ENCODE data around the gene ZNF862. TPM values are rescaled to one million over a fixed set of nuclear protein-coding genes. Genes with fewer than 3 reads are reported as not detected.
"Not testable (repeated sequence)": the region's sequence is repeated elsewhere in the genome, so short reads cannot be mapped to it uniquely, and the experiment has no call there.

ZNF862 gene
- total RNA-seq, 1 donor from 2014 or later = 8.5 TPM

- DNase-seq = no peak
These were observed 43.4 kb downstream of the ZNF862 start for GRCh38 chr7:149881328-149882247.

- DNase-seq = peak; percentile 64
These were observed 44.3 kb downstream of the ZNF862 start for GRCh38 chr7:149882248-149883047.

GRCh38 chr7:149883048-149883438 is 44.9 kb downstream of the ZNF862 start:
- no peak for DNase-seq

GRCh38 chr7:149883452-149883861 is 45.3 kb downstream of the ZNF862 start:
- DNase-seq = peak; percentile 63

- DNase-seq = no peak
These were observed 45.8 kb downstream of the ZNF862 start for GRCh38 chr7:149884016-149884415.

GRCh38 chr7:149884541-149884940 is 46.4 kb downstream of the ZNF862 start:
- DNase-seq = peak; percentile 54

GRCh38 chr7:149885191-149886017 is 47.2 kb downstream of the ZNF862 start:
- peak; percentile 87 for DNase-seq

GRCh38 chr7:149886018-149886415 is 47.8 kb downstream of the ZNF862 start:
- no peak for DNase-seq

GRCh38 chr7:149887311-149887710 is 49.1 kb downstream of the ZNF862 start:
- DNase-seq = no peak

GRCh38 chr7:149890715-149891114 is 52.5 kb downstream of the ZNF862 start:
- not testable (repeated sequence) for DNase-seq

- DNase-seq = not testable (repeated sequence)
These were observed 56.8 kb downstream of the ZNF862 start for GRCh38 chr7:149894957-149895356.

GRCh38 chr7:149907776-149908376 is 69.7 kb downstream of the ZNF862 start:
- DNase-seq = not testable (repeated sequence)

- DNase-seq = not testable (repeated sequence)
These were observed 72.0 kb downstream of the ZNF862 start for GRCh38 chr7:149910219-149910618.

GRCh38 chr7:149912126-149912525 is 74.0 kb downstream of the ZNF862 start:
- DNase-seq = not testable (repeated sequence)

Small RNAs within 50 kb of the gene (small RNA-seq; reads per million reads assigned to genes)
- not detected for gene AC093458.1 (ENCODE audit: low replicate concordance)

Other genes with a start within 250 kb of the ZNF862 start
- 4.2 TPM for gene ZNF467, start 64.8 kb upstream of the ZNF862 start, total RNA-seq
- gene ATP6V0E2, start 35.6 kb downstream of the ZNF862 start, total RNA-seq = 18.6 TPM

Measured in tongue (tissue), 3 donors.